GM23248 (cell line): ENCODE measurements around the gene GPATCH2.

Source experiments
- EZH2 ChIP-seq: fragments of 200-600 bp; sonication (generic); IDR thresholded peaks from 2 replicates; pipeline ENCODE4 v1.6.1; 2018; ENCODE audit warnings: antibody characterized with exemption, mild to moderate bottlenecking; ENCODE audit not compliant: insufficient read depth, poor library complexity, severe bottlenecking
- EZH2phosphoT487 ChIP-seq: fragments of 200-600 bp; sonication (generic); IDR thresholded peaks from 2 replicates; pipeline ENCODE4 v1.6.1; 2018; ENCODE audit warnings: antibody characterized with exemption, moderate library complexity, mild to moderate bottlenecking, low read depth; ENCODE audit not compliant: insufficient read depth

GRCh38 chr1:217457016-217457415, 173.9 kb downstream of the GPATCH2 start:
- no peak for TF ChIP-seq EZH2
- TF ChIP-seq EZH2phosphoT487: no peak
